GM18517 (cell line): ENCODE measurements around the gene ADAM8.

Experiments
- ATAC-seq: cut with Tn5 transposase; IDR thresholded peaks from one replicate; pipeline ENCODE4 v1.9.1; 2021; ENCODE audit warnings: mild to moderate bottlenecking, moderate library complexity; ENCODE audit not compliant: unreplicated experiment

The ADAM8 gene

DNA sequence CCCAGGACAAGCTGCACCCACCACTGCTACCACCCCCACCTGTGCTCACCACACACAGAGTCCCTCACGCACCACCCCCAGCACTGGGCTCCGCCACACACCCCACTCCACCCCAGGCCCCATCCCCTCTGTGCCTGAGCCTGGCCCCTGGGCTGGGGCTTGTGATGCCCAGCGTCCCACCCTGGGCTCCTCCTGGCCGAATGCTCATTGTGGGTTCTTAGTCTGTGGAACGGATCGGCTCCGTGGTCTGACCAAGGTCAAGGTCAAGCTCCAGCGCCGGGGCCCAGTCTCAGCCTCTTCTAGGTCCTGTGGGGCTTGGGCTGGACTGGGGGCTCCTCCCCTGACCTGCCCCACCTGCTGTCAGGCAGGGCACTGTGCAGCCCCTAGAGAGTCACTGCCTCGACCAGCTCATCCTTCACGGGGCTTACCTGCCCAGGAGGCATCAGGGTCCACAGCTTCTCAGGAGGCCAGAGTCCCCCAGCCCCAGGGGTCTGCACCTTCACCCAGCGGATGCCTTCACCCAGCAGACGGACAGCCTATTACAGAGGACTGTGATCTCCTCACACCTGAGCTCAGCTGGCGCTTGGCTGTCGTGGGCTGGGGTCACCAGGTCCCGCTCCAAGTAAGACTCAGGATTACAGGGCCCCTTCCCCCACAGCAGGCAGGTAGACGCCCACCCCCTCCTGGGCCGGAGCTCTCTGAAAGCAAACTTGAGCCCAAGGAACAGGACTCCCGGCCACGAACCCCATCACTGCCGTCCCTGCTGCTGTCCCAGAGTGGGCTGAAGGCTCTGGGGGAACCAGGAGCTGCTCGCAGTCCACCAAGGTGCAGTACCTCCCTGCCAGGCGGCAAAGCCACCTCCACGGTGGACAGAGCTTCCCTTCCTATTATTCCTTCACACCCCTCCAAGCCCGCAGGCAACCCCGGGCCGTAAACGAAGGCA lies 61.9 kb downstream of the ADAM8 start:
- no peak for ATAC-seq

DNA sequence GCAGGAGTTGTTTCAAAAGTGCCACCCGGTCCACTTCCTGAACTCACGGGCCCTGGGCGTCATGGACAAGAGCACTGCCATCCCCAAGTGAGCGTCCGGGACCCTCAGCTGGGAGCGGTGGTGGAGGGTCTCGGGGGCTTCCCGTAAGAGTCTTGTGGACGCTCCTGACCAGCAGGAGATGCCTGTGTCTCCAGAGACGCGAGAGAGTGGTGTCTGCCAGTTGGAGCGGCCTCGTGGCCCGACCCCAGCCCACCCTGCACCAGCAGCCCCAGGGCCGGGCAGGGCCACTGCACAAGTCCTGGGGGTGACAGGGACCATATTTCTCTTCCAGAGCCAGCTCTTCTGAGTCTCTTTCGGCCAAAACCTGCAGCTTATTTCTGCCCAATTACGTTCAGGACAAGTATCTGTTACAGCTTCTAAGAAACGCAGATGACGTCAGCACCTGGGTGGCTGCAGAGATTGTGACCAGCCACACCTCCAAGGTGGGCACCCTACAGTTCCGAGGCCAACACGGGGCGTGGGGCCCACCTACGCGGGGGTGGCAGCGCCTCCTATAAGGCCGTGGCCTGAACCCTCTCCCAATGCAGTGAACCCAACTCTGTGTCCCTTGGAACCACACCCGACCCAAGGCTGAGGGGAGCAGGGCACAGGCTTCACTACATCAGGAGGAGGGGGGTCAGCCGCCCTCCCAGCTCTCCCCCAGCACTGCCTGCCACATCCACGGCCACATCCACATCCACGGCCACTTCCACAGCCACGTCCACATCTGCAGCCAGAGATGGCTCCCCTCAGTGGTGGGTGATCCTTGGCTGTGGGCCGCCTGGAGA lies 62.8 kb downstream of the ADAM8 start:
- no peak for ATAC-seq

DNA sequence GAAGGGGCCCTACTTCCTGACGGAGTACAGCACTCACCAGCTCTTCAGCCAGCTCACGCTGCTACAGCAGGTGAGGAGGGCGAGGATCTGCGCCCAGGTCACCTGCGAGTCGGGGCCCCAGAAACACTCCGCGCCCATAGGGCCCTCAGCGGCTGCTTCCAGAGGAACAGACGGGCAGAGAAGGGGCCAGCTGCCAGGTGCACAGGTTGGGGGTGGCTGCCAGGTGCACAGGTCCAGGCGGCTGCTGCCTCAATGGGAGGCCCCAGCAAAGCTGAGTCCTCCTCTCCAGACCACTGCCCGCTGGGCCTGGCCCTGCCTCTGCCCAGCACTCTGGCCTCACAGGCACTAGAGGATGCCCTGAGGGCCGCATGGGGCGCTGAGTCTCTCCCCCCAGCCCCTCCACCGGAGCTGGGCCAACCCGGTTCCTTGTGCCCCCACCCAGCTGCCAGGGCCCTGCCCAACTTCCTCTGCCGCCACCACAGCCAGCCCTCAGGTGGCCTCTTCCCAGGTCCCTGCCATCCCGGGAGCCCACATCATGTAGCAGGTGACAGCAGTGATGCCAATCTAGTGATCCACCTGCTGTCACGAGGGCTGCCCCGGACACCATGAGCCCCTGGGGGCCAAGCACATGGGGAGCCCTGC lies 63.7 kb downstream of the ADAM8 start:
- no peak for ATAC-seq
